GM19467 (cell line): ENCODE measurements around the gene MAP3K19.
"Not testable (repeated sequence)": the region's sequence is repeated elsewhere in the genome, so short reads cannot be mapped to it uniquely, and the experiment has no call there.

Experiments used
- ATAC-seq: cut with Tn5 transposase; IDR thresholded peaks from one replicate; pipeline ENCODE4 v1.9.1; 2021; ENCODE audit warnings: mild to moderate bottlenecking, moderate library complexity; ENCODE audit not compliant: unreplicated experiment

Gene MAP3K19

GRCh38 chr2:134999521-134999920 lies 47.7 kb downstream of the MAP3K19 start:
- ATAC-seq: no peak

DNA sequence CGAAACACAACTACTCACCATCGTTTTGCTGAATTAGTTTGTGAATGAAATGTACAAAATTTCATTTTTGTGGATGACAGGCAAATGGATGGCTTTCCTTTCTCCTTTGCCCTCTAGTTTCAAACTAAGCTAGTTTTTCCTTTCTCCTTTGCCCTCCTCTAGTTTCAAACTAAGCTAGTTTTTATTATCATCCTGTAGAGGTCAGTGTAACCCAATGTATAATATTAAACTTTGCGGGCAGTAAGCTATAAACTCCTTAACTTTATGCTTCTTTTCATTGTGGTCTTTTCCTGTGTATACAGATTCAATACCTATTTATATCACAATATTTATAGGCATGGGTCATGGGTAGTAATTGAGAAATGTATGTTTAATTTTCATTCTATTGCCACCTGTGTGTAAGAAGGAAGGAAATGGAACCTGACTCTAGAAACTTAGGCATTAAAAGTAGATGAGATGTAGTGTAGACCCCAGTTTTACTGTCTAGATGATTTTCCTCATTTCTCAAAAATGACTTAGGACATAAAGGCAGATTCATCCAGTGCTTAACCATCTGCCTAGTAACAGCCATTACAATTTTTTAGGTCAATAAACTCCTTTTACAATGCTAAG lies 58.1 kb downstream of the MAP3K19 start:
- ATAC-seq: no peak

- ATAC-seq: no peak
Observed at GRCh38 chr2:134985061-134985460, 62.2 kb downstream of the MAP3K19 start.

- no peak for ATAC-seq
Observed at GRCh38 chr2:134982603-134983002, 64.6 kb downstream of the MAP3K19 start.

DNA sequence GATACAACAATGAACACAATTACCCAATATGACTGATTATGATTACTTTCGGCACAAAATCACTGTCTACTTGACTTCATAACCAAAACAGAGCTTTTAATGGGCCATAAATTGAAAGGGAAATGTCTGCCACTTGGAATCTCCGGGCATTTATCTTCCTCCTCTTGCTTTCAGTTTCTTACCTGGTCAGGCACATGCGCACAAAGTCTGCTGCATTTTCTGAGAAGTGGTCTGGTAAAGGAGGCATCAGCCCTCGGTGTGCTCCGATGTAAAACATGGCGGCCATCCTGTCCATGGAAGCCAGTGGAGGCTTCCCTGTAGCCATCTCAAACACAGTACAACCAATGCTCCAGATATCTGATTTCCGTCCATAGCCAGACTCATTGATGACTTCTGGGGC lies 66.6 kb downstream of the MAP3K19 start:
- ATAC-seq: no peak

DNA sequence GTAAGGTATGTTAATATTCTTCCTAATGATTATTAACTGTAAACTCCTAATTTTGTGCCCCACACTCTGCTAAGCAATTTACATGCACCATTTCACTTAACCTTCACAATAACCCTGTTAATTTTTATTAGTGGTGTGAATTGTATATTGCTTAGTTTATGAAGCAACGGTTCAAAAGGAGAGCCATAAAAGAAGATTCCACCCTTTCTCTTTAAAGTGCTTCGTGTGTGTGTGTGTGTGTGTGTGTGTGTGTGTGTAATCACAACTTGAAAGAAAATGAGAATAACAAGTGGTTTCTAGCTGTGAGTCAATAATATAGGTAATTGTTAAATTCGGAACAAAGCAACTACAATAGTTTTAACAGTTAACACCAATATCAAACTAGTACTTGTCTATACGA lies 68.0 kb downstream of the MAP3K19 start:
- ATAC-seq: no peak

DNA sequence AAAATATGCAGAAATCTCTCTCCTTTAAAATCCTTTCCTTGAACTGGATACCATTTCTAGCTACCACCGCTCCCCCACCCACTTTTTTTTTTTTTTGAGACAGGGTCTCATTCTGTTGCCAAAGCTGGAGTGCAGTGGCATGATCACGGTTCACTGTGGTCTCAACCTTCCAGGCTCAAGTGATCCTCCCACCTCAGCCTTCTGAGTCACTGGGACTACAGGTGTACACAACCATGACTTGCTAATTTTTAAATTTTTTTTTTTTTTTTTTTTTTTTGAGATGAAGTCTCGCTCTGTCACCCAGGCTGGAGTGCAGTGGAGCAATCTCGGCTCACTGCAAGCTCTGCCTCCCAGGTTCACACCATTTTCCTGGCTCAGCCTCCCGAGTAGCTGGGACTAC lies 70.1 kb downstream of the MAP3K19 start:
- not testable (repeated sequence) for ATAC-seq

DNA sequence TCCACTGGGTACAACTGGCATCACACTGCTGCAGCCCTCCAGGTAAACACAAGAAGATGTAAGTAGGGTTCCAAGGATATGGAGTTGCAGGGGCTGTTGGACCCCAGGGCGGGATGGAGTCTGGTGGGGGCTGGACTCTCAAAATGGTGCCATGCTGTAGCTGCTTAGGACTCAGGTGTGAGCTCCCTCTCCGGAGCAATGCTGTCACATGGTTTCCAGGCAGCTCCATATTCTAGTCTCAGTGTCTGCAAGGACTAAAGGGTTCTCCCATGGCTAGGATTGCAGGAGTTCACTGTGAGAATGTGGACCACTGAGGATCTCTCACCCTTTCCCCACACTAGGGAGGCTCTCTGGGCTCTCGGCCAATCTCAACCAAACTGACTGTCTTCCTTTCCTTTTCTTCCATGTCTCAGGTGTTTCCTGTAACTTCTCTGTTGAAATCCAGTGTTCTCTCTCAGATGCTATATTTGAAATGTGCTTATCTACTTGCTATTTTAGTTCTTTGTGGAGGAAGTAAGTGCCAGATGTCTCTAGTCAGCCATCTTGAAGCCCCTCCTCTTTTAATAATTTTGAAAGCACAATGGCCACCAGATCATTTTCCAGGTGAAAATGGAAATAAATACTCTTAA lies 71.1 kb downstream of the MAP3K19 start:
- ATAC-seq: no peak

- no peak for ATAC-seq
Observed at GRCh38 chr2:134975281-134976009, 71.8 kb downstream of the MAP3K19 start.

GRCh38 chr2:134973241-134974138 lies 73.8 kb downstream of the MAP3K19 start:
- no peak for ATAC-seq

- not testable (repeated sequence) for ATAC-seq
Observed at GRCh38 chr2:134967166-134967565, 80.1 kb downstream of the MAP3K19 start.

GRCh38 chr2:134957477-134957876 lies 89.8 kb downstream of the MAP3K19 start:
- ATAC-seq: no peak

GRCh38 chr2:134955744-134956143 lies 91.5 kb downstream of the MAP3K19 start:
- ATAC-seq: no peak

DNA sequence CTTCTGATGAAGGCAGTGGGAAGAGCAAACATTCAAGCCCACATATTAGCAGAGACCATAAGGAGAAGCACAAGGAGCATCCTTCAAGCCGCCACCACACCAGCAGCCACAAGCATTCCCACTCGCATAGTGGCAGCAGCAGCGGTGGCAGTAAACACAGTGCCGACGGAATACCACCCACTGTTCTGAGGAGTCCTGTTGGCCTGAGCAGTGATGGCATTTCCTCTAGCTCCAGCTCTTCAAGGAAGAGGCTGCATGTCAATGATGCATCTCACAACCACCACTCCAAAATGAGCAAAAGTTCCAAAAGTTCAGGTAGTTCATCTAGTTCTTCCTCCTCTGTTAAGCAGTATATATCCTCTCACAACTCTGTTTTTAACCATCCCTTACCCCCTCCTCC lies 93.2 kb downstream of the MAP3K19 start:
- ATAC-seq: no peak

- ATAC-seq: no peak
Observed at GRCh38 chr2:134952608-134953007, 94.6 kb downstream of the MAP3K19 start.

DNA sequence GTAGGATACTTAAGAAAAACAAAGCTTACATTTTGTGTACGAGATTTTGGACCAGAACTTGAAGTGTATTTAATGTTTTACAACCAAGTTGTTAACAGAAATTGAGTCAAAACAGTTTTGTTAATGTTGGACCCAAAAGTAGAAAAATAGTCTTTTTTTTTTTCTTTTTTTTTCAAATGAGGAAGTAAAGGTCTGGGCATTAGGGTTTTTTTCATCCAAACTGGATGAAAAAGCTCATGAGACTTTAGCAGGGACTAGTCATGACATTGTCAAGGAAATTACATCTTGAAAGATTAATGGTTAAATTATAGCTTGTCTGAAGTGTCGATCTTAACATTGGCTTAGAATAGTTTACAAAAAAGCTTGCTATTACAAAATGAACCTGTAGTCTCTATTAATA lies 96.4 kb downstream of the MAP3K19 start:
- no peak for ATAC-seq

DNA sequence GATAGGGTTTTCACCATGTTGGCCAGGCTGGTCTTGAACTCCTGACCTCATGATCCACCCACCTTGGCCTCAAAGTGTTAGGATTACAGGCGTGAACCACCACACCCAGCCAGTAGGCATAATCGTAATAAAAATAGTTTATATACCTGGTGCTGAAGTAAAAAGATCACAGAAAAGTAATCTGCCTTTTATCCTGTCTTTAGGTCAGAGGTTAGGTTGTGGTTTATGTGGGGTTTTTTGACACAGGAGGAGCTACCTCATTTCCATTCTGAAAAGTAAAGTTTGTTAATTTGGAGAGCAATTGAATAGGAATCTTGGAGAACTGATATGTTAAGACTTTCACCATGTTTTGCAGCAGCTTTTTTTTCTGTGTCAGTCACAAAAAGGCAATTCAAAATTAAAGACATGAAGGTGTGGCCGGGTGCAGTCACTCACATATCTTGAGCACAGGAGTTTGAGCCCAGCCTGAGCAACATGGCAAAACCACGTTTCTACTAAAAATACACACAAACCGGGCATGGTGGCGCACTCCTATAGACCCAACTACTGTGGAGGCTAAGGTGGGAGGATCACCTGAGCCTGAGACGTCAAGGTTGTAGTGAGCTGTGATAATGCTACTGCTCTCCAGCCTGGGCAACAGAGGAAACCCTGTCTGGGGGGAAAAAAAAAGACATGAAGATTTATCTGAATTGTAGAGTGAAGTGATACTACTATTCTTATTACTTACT lies 97.1 kb downstream of the MAP3K19 start:
- no peak for ATAC-seq

DNA sequence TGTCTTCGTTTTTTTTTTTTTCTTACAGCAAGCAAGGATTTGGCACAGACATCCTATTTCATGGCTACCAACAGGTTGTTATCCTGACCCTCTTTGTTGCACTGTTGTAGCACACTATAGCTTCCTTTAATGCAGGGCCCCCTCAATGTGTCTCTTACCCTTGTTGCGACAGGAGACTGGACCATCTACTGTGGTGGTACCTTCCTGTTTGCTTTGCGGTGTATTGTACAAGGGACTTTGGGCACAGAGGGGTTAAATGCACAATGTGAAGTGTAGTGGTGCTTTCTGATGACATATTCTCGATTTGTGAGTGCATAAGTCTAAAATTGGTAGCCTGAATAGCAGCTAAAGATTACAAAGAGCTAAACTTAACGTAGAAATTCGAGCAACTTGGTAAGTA lies 101.2 kb downstream of the MAP3K19 start:
- ATAC-seq: no peak

DNA sequence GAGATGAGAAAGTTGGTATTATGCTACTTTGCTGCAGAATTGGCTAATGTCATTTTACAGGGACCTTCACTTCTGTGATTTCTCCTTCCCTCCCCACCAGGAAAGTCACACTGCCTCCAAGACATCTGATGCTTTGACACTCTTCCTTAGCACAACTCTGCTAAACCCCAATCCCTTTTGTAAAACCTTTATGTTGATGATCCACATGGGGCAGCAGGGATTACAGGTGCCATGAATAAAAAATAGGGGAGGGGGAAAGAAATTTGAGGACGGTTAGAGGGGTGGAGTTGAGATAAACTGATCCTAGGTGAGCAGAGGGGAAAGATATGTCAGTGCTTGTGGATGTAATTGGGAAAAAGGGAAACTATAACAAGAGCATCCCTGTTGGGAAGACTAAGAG lies 102.3 kb downstream of the MAP3K19 start:
- no peak for ATAC-seq

DNA sequence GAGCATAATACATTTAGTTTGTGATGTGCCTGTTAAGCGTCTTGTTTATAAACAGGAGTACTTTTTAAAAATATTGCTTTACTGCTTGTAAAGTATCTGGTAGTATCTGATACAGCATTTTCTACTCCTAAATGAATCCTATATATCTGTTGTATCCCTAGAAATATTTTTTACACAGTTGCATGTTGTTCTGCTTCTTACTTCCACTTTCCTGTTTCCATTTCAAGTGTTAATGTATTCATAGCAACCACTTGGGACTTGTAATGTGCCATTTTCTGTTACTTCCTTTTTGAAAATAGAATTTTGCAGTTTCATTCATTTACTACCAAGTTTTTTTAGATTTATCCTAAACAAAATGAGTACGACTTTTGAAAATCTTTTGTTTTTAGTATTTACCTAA lies 103.7 kb downstream of the MAP3K19 start:
- ATAC-seq: peak; percentile 66

DNA sequence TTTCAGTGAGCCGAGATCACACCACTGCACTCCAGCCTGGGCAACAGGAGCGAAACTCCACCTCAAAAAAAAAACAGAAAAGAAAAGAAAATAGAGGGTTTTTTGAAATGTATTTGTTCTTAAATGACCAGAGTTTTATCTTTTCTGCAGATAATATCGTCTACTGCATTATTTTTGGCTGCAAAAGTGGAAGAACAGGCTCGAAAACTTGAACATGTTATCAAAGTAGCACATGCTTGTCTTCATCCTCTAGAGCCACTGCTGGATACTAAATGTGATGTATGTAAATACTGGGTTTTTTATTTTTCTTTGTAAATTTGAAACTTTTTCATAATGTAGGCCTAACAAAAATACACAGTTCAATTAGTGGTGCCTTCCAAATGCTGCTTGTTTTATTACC lies 110.6 kb downstream of the MAP3K19 start:
- no peak for ATAC-seq
